Calu3 (cell line): ENCODE data around the gene TSC22D3. TPM values are rescaled to one million over a fixed set of nuclear protein-coding genes. Genes with fewer than 3 reads are reported as not detected.

Experiments
- BruUV-seq: library from RNA; stranded (reverse); fragments of 400-500 nt; replicated peaks from 2 replicates; lab custom pipeline; 2021; lab: Mats Ljungman, UMichigan
- CTCF ChIA-PET: fragments of 300-600 bp; sonication (Branson Sonifier 250); formaldehyde crosslinking; loops from one replicate; lab custom pipeline; 2022; ENCODE audit warnings: antibody characterized with exemption; lab: Charles Lee
- DNase-seq: peaks from one replicate; pipeline ENCODE4 v3.0.0; 2022
- H3K27ac Mint-ChIP-seq: one replicate; pipeline ENCODE4 v1.8.0; 2022; ENCODE audit warnings: mixed read lengths; ENCODE audit not compliant: unreplicated experiment
- H3K27me3 Mint-ChIP-seq: one replicate; pipeline ENCODE4 v1.8.0; 2022; ENCODE audit warnings: mixed read lengths; ENCODE audit not compliant: unreplicated experiment
- H3K36me3 Mint-ChIP-seq: one replicate; pipeline ENCODE4 v1.8.0; 2022; ENCODE audit warnings: mild to moderate bottlenecking, moderate library complexity, mixed read lengths; ENCODE audit not compliant: insufficient read depth, unreplicated experiment
- H3K4me1 Mint-ChIP-seq: one replicate; pipeline ENCODE4 v1.8.0; 2022; ENCODE audit warnings: mild to moderate bottlenecking, low read depth, mixed read lengths; ENCODE audit not compliant: unreplicated experiment
- H3K4me3 Mint-ChIP-seq: one replicate; pipeline ENCODE4 v1.8.0; 2022; ENCODE audit warnings: mild to moderate bottlenecking, low read depth, moderate library complexity, mixed read lengths; ENCODE audit not compliant: unreplicated experiment
- H3K9me3 Mint-ChIP-seq: one replicate; pipeline ENCODE4 v1.8.0; 2022; ENCODE audit warnings: low read depth, mixed read lengths; ENCODE audit not compliant: unreplicated experiment
- CTCF ChIP-seq: fragments of 200-600 bp; IDR thresholded peaks from one replicate; pipeline ENCODE4 v1.8.0; 2022; ENCODE audit warnings: antibody characterized with exemption; ENCODE audit not compliant: unreplicated experiment
- intact Hi-C: fragments of 100-400 bp; cut with micrococcal nuclease; formaldehyde crosslinking; loops from one replicate; pipeline ENCODE4 v1.10.0; 2022; ENCODE audit not compliant: unreplicated experiment
- total RNA-seq: library from RNA; stranded (reverse); gene quantifications from 2 replicates; pipeline ENCODE4 v1.2.3, GENCODE V29; 2022

TSC22D3 gene
- total RNA-seq, 1 experiment from 2014 or later = 48.3 TPM

- intact Hi-C loops = no loop called here
- no TSS peak for BruUV-seq
- Mint-ChIP-seq H3K4me1 (peaks cover 68% of the 10 kb centered on the region), H3K9me3 (no peaks in the 10 kb centered on the region), H3K27me3 (no peaks in the 10 kb centered on the region), H3K27ac (no peak overlapping the region), H3K4me3 (no peak overlapping the region), H3K36me3 (no peaks in the 10 kb centered on the region)
- TF ChIP-seq CTCF = no peak
- CTCF ChIA-PET = interaction anchor here (0.5 to 1.4 kb wide), 4 partner anchors 16 to 68 kb away, joined by 4 to 6 read pairs (median 4); no protein-coding TSS in a partner anchor
- peak; percentile 55 for DNase-seq
Observed at GRCh38 chrX:107725761-107726555, 49.6 kb downstream of the TSC22D3 start.

- no peak for TF ChIP-seq CTCF
- CTCF ChIA-PET = no interaction called here
- intact Hi-C loops = no loop called here
- H3K27me3 Mint-ChIP-seq = no peaks in the 10 kb centered on the region
- H3K4me3 Mint-ChIP-seq = no peak overlapping the region
- peaks cover 64% of the 10 kb centered on the region for H3K4me1 Mint-ChIP-seq
- no peaks in the 10 kb centered on the region for H3K36me3 Mint-ChIP-seq
- no peak overlapping the region for H3K27ac Mint-ChIP-seq
- H3K9me3 Mint-ChIP-seq = no peaks in the 10 kb centered on the region
- DNase-seq = no peak
- no TSS peak for BruUV-seq
Observed at GRCh38 chrX:107724653-107725052, 50.9 kb downstream of the TSC22D3 start.

DNA sequence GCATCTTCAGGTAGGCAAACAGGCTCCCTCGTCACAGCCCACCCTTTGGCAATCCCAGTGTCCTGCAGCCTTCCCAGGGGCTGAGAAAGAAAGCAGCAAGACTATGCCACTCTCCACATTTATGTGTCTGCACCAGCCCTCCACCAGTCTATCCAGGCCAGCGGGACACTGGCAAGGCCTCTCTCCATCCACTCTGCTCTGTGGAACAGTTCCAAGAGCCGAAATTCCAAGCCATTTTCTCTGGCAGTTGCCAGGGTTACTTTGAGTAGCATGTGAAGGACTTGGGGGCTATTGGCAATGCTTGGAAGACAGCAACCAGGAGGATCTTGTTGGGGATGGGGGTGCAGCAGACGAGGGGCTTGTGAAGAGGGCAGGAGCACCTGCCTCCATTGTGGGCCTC, 52.1 kb downstream of the TSC22D3 start:
- BruUV-seq = no TSS peak
- Mint-ChIP-seq H3K36me3 (no peaks in the 10 kb centered on the region), H3K27me3 (no peaks in the 10 kb centered on the region), H3K4me1 (peaks cover 68% of the 10 kb centered on the region), H3K9me3 (no peaks in the 10 kb centered on the region), H3K27ac (no peak overlapping the region), H3K4me3 (no peak overlapping the region)
- intact Hi-C loops = no loop called here
- TF ChIP-seq CTCF = no peak
- DNase-seq = no peak
- CTCF ChIA-PET = no interaction called here

DNA sequence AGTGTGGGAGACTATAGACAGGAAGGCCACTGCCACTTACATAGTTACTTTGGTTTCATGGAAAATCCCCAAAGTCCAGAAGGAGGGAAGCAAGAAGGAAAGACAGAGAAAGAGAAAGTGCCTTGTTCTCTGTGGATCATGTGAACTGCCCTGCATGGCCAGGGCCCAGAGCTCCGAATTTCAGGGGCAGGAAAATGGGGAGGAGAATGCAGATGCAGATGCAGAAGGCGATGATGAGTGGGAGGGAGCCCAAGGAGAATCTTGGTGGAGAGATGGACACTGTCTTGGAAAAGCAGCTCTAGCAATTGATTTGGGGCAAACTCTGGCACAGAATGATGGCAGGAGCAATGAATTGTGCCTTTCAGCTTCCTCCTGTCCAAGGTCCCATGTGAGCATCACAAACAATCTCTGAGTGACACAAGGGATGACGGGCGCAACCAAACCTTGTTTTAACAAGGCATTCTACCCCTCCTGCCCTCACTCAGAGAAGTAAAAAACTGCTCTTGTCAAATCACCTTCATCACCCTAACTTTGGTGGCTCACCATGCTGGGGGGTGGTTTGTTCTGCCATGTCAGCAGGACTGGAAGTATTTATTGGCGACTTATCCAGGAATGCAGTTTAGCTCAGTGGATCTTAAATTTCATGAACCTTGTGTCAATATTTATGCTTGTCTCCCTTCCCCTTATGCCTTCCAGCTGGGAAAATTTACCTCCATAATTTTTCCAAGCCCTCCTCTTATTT, 53.5 kb downstream of the TSC22D3 start:
- H3K27me3 Mint-ChIP-seq = no peaks in the 10 kb centered on the region
- no peak for TF ChIP-seq CTCF
- CTCF ChIA-PET = interaction anchor here (0.6 kb wide), 1 partner anchor 92 kb away, joined by 5 read pairs; no protein-coding TSS in a partner anchor
- peaks cover 5% of the 10 kb centered on the region for H3K36me3 Mint-ChIP-seq
- H3K27ac Mint-ChIP-seq = no peak overlapping the region
- intact Hi-C loops = no loop called here
- no TSS peak for BruUV-seq
- H3K9me3 Mint-ChIP-seq = no peaks in the 10 kb centered on the region
- H3K4me3 Mint-ChIP-seq = no peak overlapping the region
- DNase-seq = no peak
- peaks cover 78% of the 10 kb centered on the region for H3K4me1 Mint-ChIP-seq
